T-helper 22 cell (primary cell): ENCODE results near the gene PKP1.

Experiments used
- DNase-seq: peaks from one replicate; pipeline ENCODE4 v3.0.0-alpha.2; 2020; ENCODE audit warnings: low read depth

PKP1 gene

DNA sequence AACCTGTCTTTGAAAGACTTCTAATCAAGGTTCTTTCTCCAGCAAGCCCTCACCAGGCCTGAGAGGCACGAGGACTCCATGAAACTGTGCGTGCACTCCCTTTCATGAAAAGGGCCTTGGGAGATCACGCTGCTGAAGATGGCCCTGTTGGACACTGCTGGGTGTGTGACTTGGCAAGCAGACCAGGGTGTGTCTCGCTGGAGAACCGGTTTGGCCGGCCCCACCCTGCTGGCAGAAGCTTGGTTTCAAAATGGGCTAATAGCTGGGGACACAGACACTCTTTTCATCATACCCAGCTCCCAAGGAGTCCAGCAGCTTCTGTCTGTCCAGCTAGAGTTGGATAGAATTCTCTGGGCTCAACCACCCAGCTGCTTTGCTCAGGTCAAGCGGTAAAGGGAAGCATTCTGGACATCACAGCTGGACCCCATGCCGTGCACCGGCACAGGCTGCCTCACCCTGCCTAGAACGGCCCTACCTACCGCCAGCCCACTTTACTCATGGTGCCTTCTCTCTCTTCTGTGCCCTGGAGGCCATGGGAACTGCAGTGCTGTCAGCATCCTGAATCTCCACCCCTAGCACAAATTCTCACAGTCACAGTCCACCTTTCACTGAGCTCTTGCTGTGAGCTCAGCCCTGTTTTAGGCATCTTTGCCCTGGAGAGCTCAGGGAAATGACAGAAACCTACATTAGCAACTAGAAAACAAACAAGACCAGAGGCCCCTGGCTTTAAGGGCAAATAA lies 24.6 kb downstream of the PKP1 start:
- no peak for DNase-seq

GRCh38 chr1:201309416-201309815 lies 26.1 kb downstream of the PKP1 start:
- DNase-seq: no peak

DNA sequence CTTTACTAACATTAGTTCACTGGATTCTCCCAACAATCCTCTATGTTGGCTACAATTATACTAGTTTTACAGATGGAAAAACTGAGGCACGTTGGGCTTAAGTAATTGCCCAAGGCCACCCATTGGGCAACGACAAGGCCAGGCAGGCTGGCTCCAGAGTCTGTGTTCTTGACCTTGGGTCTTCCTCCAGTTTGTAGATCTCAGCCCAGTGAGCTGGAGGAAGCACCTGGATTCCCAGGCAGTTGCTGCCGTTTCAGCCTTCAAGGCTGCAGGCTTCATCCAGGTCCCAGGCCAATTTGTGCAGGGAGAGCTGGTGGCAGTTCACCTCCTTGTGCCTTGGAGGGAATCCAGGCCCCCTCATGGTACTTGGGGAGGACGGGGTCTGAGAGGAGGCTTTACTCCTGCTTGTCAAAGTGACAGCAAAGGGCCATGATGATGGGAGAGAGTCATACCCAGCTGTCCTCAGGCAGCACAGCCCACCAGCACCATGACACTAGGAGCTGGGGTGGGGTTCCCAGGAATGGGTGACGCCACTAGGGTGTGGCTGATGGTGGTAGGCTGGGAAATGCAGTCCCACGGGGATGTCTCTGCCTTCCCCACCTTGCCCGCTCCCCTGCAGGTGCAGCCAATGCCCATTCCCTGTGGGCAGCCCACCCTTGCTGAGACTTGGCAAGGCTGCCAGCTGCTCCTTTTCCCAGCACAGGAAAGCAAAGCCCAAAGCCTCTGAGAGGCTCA lies 27.1 kb downstream of the PKP1 start:
- no peak for DNase-seq

- no peak for DNase-seq
Measured at GRCh38 chr1:201310986-201311355, 27.7 kb downstream of the PKP1 start.

DNA sequence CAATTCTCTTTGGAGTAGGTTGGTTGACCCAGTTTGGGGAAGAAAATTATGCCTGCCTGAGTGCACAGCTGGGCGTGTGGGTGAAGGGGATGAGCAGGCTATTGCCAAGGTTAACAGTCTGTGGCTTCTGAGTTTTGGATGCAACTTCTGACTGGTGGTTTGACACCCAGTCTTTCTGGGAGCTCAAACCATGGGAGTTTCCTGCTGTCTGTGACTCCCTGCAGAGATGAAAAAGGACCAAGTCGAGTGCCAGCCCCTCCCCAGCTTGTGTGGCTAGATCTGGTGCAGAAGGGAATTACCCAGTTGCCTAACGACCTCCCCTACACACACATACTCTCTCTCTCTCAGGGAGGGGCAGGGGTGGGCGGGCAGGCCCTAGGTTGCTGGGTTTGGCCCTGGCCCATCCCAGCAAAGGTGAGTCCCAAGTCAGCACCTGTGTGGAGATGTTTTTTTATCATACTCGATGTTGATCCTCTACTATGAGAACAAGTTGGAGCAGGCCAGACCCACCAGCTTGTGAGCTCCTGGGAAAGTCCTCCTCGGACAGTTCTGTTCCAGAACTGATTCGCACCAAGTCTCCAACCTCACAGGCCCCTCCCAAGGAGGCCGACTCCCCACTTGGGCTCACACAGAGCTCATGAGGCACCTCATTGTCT lies 28.2 kb downstream of the PKP1 start:
- no peak for DNase-seq

DNA sequence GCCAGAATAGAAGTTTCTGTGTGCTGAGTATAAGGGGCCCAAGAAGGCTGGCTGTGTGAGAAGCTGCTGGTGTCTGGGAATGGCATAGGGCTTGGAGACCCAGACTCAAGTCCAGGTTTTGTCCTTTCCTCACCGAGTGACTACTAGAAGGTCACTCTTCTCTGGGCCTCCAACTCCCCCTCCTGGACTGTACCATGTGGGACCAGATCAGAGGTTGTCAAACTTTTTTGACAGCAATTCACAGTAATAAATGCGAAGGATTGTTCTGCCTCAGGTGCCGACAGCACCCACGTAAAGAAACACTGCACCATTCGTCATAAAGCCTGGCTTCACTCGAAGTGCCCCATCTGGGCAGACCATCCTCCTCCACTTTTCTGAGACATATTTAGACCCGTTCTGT lies 29.0 kb downstream of the PKP1 start:
- no peak for DNase-seq

- no peak for DNase-seq
Measured at GRCh38 chr1:201313086-201313485, 29.8 kb downstream of the PKP1 start.

DNA sequence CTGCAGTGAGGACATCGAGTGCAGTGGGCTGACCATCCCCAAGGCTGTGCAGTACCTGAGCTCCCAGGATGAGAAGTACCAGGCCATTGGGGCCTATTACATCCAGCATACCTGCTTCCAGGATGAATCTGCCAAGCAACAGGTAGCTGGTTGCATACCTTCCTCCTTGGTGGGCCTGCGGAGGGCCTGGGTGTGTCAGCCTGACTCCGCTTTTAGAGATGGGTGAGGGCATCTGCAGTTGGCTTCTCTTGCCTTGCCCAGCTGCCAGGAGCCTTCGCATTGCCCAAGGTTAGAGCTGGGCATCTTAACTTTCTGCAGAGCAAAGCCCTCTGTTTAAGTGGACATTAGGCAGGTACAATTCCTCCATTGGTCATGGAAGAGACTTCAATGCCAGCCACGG lies 33.2 kb downstream of the PKP1 start:
- no peak for DNase-seq

- no peak for DNase-seq
Measured at GRCh38 chr1:201317551-201317950, 34.2 kb downstream of the PKP1 start.

- DNase-seq: no peak
Measured at GRCh38 chr1:201318504-201319340, 35.4 kb downstream of the PKP1 start.

DNA sequence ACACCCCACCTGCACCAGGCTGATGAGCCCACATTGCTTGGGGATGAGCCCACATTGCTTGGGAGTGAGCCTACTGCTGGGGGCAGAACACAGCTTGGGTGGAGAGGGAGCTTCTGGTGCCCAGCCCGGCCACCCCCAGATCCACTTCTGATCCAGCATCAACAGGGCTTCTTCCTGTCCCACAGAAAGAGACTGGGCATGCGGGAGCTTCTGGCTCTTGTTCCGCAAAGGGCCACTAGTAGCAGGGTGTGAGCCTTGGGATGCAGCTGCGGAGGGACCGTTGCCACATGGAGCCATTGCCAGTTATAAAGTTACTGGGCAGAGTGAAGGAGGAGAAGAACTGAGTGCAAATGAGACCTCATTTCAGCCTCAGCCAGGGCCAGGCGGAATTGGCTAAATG lies 36.3 kb downstream of the PKP1 start:
- DNase-seq: no peak

GRCh38 chr1:201320168-201320788 lies 37.0 kb downstream of the PKP1 start:
- DNase-seq: no peak

- no peak for DNase-seq
Measured at GRCh38 chr1:201321826-201322390, 38.6 kb downstream of the PKP1 start.

DNA sequence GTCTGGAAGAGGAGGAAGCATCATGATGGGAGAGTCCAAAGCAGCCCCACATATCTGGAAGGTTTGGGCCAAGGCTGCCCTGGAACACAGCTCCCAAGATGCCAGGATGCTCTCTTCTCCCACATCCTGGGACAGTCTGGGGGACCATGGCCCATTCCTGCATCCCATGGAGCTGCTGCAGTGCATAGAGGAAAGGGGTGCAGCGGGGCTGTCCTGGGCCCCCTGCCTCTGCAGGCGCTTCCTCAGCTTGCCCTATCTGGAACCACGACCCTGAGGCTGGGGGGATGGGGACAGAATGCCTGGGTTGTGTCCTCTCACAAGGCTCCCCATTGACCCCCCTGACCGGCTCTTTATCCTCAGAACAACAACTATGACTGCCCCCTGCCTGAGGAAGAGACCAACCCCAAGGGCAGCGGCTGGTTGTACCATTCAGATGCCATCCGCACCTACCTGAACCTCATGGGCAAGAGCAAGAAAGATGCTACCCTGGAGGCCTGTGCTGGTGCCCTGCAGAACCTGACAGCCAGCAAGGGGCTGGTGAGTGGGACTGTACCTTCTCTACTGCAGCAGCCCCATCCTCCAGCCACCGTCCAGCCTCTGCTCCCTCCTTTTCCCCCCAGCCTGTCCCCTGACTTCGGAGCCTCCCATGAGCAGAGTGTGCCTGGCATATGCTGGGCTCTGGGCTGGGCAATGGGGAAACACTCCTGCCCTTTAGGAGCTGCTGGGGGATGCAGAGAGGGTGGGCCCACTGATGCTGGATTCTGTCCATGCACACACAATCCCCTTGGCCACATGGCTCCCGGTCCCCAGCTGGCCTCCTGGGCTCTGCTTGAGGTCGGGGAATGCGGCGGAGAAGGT lies 39.6 kb downstream of the PKP1 start:
- no peak for DNase-seq

DNA sequence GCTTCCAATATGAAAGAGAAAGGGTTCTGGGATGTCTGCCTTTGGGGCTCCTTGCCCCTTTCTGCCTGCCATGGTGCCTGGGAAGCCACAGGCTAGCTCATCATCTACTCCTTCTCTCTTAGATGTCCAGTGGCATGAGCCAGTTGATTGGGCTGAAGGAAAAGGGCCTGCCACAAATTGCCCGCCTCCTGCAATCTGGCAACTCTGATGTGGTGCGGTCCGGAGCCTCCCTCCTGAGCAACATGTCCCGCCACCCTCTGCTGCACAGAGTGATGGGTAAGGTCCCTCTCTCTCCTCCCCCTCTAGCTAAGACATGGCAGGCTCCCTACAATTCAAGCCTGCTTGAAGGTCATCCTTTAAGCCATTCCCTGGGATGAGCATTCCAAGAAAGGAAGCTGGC lies 41.0 kb downstream of the PKP1 start:
- no peak for DNase-seq

- DNase-seq: no peak
Measured at GRCh38 chr1:201324821-201325677, 41.7 kb downstream of the PKP1 start.

GRCh38 chr1:201325678-201326060 lies 42.4 kb downstream of the PKP1 start:
- DNase-seq: no peak

GRCh38 chr1:201326710-201327109 lies 43.4 kb downstream of the PKP1 start:
- no peak for DNase-seq

GRCh38 chr1:201327687-201328240 lies 44.5 kb downstream of the PKP1 start:
- no peak for DNase-seq
